ENCODE results near the gene PSTPIP1.

DNA sequence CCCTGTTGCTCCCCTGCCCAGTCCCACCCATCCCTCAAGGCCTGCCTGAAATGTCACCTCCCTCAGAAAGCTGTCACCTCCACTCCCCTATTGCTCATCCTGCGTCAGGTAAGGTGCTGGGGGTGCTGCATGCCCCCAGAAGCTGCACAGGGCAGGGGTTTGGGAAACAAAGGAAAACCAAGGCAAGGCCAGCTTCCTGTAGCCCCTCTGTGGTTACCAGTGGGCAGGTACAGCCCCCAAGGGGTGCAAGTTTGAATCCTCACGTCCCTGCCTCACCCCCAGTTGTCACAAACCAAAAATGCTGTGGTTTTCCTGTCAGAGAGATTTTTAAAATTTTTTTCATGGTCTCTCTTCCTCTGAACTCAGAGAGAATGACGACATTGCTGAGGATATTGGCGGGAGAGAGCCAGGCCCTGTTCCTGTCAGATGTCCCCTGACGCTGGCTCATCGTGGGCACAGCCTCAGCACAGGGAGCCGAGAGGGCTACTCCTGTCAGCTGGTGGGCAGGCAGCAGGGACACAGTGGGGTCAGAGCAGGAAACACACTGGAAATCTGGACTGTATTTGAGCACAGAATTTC, 27.0 kb downstream of the PSTPIP1 start:
- TF ChIP-seq TAF1 (IDR thresholded peaks at IDR 0.05; ENCODE audit: borderline replicate concordance, insufficient read depth, low read length) (no peak), SIN3A (IDR thresholded peaks at IDR 0.05; ENCODE audit: borderline replicate concordance, insufficient read depth, low read length) (no peak), REST (IDR thresholded peaks at IDR 0.05; ENCODE audit: insufficient read depth in 1 of 2, low read depth in 2 of 2, low read length in 2 of 2) (no peak), POLR2AphosphoS5 (IDR thresholded peaks at IDR 0.05; ENCODE audit: low read depth, low read length) (no peak), FOXP2 (optimal IDR thresholded peaks at IDR 0.05; ENCODE audit: borderline replicate concordance, extremely low read depth, extremely low read length, insufficient read depth) (no peak)
